ENCODE measurements around the gene TAS2R39.

Gene TAS2R39

DNA sequence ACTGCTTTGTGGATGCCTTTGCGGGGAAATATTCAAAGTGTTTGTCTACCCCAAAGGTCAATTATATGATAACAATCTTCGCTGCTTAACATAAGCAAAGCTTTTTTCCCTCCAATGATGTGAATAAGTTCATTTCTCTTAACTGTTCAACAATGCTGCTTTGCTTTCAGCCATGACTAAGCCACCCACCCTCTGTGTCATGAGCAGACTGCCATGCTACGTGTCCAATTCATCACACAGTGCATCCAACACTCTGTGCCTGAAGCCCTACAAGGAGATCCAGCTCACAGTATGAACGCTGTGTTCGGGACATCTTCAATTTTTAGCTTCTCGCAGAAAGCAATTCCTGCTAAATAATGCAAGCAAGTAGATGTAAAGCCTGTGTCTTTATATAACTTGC lies 32.9 kb downstream of the TAS2R39 start:
- TF ChIP-seq, protein P1, sequence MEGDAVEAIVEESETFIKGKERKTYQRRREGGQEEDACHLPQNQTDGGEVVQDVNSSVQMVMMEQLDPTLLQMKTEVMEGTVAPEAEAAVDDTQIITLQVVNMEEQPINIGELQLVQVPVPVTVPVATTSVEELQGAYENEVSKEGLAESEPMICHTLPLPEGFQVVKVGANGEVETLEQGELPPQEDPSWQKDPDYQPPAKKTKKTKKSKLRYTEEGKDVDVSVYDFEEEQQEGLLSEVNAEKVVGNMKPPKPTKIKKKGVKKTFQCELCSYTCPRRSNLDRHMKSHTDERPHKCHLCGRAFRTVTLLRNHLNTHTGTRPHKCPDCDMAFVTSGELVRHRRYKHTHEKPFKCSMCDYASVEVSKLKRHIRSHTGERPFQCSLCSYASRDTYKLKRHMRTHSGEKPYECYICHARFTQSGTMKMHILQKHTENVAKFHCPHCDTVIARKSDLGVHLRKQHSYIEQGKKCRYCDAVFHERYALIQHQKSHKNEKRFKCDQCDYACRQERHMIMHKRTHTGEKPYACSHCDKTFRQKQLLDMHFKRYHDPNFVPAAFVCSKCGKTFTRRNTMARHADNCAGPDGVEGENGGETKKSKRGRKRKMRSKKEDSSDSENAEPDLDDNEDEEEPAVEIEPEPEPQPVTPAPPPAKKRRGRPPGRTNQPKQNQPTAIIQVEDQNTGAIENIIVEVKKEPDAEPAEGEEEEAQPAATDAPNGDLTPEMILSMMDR (IDR thresholded peaks at IDR 0.05; ENCODE audit: borderline replicate concordance, insufficient read depth, low read depth, low read length), result no peak
- H3K4me3 ChIP-seq (ENCODE audit: low read depth, low read length), result no peak overlapping the region

DNA sequence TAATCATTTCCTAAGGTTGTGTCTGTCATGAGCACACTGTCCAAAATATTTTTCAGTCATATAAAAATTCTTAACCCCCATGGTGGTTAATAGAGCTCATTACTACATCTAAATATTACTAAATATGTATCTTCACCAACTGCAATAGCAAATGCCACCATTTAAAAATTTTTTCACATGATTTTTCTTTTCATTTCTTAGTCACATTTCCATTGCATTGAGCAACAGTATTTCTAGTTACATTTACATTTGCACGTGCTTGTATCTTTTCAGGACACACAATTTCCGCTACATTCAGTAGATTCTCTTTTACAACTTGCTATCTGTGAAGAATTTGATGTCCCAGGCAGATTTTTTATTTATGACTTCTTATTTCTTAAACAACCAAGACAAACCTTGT lies 33.5 kb downstream of the TAS2R39 start:
- TF ChIP-seq, protein P1 (IDR thresholded peaks at IDR 0.05; ENCODE audit: borderline replicate concordance, insufficient read depth, low read depth, low read length), result no peak
- no peak overlapping the region for H3K4me3 ChIP-seq (ENCODE audit: low read depth, low read length)

DNA sequence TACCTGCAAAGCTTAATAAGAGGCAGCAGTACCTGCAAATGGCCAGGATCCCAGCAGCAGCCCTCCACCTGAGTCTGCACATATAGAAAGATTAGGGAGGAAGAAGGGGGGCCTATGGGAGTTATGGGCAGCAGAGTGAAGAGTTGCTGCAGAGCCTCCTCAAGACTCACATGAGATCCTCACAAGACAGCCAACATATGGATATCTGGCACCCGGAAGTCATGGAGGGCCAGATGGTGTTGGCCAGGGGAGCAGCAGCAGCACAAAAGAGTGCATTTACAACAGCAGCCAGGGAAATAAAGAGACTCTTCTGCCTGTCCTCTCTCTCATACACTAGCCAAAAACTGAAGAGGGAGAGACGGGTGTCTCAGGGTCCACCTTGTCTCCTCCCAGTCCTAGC lies 34.6 kb downstream of the TAS2R39 start:
- TF ChIP-seq, protein P1 (IDR thresholded peaks at IDR 0.05; ENCODE audit: borderline replicate concordance, insufficient read depth, low read depth, low read length), result no peak
- H3K4me3 ChIP-seq (ENCODE audit: low read depth, low read length), result no peak overlapping the region

DNA sequence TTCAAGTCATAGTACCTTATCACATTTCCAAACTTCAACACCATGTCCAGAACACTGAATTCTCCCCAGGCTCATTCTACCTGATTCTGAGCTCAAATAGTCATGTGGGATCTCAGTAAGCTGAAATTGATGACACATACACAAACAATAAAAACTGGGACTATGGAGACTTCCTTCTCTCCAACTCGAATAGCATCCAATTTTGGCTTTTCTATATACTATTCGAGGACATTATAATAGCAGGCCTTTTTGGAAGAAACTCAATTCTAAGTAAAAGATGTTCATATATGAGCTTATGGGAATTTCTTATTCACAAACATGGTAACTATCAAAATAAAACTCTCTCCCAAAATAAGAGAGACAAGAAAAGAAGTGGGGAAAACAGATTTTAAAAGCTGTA lies 38.1 kb downstream of the TAS2R39 start:
- no peak overlapping the region for H3K4me3 ChIP-seq (ENCODE audit: low read depth, low read length)
- TF ChIP-seq, protein P1 (IDR thresholded peaks at IDR 0.05; ENCODE audit: borderline replicate concordance, insufficient read depth, low read depth, low read length), result no peak

GRCh38 chr7:143221737-143222136 lies 38.5 kb downstream of the TAS2R39 start, which contains the start of gene TAS2R40:
TAS2R40 (plus strand) TSS chr7:143222037; CDS start chr7:143222079, 42 bp downstream.
- H3K4me3 ChIP-seq (ENCODE audit: low read depth, low read length), result no peak within 1 kb of the TSS
- TF ChIP-seq, protein P1 (IDR thresholded peaks at IDR 0.05; ENCODE audit: borderline replicate concordance, insufficient read depth, low read depth, low read length), result no peak

DNA sequence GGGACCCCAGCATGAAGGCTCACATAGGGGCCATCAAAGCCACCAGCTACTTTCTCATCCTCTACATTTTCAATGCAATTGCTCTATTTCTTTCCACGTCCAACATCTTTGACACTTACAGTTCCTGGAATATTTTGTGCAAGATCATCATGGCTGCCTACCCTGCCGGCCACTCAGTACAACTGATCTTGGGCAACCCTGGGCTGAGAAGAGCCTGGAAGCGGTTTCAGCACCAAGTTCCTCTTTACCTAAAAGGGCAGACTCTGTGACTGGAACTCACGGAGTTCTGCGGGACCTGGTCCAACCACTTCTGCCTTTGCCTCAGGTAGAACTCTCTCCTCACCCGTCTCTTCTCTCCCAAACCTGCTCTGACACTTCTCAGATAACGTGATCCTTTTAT lies 39.6 kb downstream of the TAS2R39 start:
- no peak overlapping the region for H3K4me3 ChIP-seq (ENCODE audit: low read depth, low read length)
- TF ChIP-seq, protein P1 (IDR thresholded peaks at IDR 0.05; ENCODE audit: borderline replicate concordance, insufficient read depth, low read depth, low read length), result no peak

- no peak overlapping the region for H3K4me3 ChIP-seq (ENCODE audit: low read depth, low read length)
- TF ChIP-seq, protein P1 (IDR thresholded peaks at IDR 0.05; ENCODE audit: borderline replicate concordance, insufficient read depth, low read depth, low read length), result no peak
Measured at GRCh38 chr7:143223784-143224183, 40.6 kb downstream of the TAS2R39 start.

All from GM12875 (cell line).